Activated T-cell treated with anti-CD3 and anti-CD28 coated beads for 24 hours (primary cell): Measurements from ENCODE around the gene COL18A1.

ENCODE experiments used
- DNase-seq: peaks from one replicate; pipeline ENCODE4 v3.0.0-alpha.2; 2020; ENCODE audit warnings: low read depth

COL18A1 gene

DNA sequence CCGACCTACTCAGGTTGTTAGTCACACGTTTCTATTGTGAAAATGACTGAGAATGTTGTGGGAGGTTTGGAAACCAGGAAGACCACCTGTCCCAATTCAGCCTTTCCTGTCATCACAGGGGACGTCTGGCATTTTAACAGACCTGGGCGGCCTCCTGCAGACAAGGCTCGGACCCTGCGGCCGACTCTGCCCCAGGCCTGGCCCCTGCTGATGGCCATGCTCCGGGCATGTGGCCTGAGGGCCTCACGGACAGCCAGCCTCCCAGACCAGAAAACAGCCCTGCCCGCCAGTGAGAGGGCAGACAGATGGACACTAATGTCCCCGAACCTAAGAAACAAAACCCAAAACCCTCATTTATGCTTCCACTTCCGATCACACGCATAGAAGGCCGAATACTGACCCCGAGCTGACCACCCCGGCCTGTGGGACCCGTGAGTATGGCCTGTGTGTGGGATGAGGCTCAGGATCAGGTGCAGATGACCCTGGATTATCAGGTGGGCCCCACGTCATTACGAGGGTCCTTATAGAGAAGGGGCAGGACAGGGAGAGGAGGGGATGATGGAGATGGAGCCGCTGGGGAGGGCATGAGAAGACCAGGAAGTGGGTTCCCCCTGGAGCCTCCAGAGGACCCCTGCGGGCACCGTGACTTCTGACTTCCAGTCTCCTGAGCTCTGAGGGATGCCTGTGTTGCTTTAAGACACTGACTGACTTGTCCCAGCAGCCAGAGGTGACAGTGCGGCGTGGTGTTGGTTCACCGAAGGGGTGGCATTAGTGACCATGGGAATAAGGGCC, 9.6 kb downstream of the COL18A1 start:
- DNase-seq: no peak

- no peak for DNase-seq
These were observed 10.4 kb downstream of the COL18A1 start for GRCh38 chr21:45415188-45415942.

DNA sequence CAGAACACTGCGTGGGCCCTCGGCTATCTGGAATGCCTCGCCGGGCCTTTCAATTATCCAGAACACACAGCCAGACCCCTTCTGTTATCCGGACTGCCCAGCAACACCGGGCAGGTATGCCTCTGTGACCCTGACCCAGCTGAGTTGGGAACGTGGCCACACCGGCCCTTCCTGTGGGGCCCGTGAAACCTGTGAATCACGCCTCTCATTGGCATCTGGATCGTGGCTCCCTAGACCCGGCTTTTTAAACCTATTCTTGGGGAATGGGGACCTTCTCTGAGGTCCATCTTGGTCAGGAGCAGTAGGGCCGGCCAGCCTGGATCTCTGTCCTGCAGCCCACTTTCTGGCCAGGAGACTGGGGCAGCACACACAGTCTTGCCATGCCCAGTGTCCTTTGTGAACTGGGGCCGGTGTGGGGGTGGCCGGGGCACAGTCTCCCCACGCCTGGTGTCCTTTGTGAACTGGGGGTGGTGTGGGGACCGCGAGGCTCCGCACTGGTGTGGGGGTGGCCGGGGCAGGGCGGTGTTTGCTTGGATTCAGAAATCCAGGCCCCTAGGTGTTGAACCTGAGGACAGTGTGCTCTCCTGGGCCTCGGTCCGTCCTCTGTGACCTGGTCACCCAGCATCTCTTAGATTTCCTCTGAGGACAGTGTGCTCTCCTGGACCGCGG, 11.1 kb downstream of the COL18A1 start:
- DNase-seq: no peak

DNA sequence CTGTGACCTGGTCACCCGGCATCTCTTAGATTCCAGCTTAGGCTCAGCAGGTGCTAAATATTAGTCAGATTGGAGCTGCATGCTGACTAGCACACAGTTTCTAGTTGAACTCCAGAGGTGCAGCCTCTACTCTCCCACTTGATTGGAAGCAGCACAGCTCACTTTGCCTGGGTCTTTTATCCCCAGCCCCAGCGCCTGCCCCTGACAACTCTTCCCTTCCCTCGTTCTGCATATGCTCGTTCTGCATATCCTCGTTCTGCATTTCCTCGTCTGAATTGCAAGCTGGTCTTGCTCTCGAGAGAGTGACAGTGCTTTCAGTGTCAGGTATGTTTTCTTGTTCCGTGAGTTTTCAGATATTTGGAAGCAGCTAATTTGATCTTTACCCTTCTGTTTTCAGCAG, 11.7 kb downstream of the COL18A1 start:
- no peak for DNase-seq

- DNase-seq: no peak
These were observed 12.4 kb downstream of the COL18A1 start for GRCh38 chr21:45417256-45417950.

DNA sequence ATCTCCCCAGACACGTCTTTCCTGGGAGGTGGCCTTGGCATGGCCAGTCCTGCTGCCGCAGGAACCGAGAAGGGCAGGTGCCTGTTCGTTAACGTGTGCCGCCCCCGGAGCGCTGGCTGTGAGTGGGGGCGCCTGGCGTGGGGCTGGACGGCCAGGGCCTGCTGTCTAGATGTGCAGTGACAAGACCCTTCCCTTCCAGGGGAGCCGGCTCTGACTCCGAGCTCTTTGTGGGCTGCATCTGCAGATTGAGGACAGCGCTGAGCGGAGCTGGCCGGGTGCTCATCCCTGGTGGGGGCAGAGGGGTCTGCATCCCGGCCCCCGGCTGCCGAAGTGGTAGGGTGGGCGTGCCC, 13.0 kb downstream of the COL18A1 start:
- DNase-seq: no peak

DNA sequence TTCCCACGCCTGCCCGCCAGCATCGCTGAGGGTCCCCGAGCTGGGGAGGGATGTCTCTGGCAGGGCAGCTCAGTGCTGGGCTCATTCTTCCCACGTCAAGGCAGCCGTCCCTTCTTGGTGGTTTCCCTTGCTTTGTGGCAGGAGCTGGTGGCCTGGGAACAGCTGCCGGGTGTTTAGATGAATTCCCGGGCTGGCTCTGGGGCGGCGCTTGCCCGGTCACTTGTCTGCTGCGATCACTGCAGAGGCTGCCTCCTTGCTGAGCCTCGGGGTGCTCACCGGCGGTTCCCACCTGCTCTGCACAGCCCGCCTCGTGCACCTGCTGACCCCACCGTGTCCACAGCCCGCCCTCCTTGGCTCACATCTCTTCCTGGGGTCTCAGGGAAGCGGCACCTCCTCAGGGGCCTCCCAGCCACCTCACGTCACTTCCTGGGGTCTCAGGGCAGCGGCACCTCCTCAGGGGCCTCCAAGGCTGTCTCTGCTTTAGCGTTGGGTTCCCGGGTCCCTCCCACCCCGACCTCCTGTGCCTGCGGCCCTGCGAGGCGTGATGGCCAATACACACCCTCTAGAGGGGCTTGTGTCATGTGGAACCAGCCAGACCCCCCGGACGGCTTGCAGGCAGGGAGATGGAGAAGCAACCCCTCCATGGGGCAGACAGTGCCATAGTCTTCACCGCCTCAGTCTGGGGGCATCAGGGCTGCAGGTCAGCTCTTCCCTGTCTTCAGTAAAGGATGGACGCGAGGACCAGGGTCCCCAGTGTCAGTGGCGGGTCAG, 13.5 kb downstream of the COL18A1 start:
- no peak for DNase-seq

- DNase-seq: no peak
These were observed 14.2 kb downstream of the COL18A1 start for GRCh38 chr21:45419162-45419561.

DNA sequence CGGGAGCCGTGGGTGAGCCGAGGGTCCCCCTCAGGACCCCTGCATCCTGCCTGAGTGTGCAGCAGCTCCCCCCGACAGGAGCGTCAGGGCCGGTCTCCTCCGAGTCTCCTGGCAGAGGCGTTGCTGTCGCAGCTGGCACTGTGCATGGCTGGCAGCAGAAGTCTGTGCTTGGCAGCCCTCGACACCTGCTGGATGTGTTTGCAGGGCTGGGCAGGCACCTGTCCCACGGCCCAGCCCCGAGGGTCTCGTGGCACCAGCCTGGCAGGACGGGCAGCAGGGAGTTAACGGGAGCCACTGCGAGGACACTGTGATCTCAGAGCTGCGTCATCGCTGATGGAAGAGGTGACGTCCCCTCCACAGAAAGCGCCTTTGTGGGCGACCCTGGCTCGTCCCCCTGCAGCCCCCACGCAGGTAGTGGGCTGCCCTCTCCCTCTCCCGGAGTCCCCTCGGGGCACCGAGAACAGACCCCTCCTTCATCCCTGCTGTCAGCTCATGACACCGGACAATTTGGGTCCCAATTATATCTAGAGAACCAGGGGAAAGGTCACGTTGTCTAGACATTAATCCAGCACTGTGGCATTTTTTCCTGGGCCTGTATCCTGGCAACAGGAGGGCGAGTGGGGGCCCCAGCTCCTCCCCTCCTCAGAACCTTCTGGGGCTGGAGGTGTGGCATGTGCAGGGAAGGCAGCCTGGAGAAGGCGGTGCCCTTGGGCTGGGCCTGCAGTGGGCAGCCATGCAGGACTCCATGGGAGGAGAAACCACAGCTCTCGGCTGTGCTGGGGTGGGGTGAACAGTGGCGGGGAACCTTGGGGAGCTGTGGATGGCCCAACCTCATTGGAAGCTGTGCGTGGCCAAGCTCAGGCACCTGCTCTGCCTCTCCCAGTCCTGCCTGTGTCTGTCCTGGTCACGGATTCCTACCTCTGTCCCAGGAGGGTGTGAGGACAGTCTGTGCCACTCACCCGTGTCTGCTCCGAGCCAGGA, 15.4 kb downstream of the COL18A1 start:
- DNase-seq: no peak

DNA sequence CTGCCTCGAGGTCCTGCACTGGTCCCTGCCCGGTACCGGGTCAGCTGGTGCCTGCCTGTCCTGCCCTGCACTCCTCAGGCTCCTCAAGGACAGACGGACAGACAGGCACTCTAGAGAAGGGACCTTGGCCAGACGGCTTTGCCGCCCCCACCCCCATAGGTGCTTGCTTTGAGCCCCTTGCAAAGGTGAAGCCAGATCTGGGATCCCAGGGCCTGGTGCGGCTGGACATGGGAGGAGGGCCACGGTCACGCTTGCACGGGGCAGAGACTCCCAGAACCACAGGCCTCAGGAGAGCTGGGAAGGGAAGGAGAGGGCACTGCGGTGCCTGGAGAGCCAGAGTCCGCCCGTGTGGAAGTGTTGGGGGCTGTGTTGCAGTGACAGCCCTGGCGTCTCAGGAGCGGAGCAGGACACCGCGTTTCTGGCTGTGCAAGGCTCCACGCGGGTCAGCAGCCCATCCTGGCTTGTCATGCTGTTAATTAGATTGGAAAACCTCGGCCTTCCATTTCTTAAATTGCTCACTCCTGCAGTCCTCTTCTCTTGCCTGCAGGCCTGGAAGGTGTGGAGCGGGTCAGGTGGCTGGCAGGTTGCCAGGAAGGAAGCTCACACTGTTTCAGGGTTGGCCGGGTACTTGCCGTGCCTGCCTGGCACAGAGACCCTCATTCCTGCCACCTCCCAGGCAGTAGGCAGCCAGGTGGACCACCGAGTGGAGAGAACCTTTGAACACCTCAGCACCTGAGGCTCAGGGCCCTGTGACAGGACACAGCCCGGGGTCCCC, 16.3 kb downstream of the COL18A1 start:
- no peak for DNase-seq

DNA sequence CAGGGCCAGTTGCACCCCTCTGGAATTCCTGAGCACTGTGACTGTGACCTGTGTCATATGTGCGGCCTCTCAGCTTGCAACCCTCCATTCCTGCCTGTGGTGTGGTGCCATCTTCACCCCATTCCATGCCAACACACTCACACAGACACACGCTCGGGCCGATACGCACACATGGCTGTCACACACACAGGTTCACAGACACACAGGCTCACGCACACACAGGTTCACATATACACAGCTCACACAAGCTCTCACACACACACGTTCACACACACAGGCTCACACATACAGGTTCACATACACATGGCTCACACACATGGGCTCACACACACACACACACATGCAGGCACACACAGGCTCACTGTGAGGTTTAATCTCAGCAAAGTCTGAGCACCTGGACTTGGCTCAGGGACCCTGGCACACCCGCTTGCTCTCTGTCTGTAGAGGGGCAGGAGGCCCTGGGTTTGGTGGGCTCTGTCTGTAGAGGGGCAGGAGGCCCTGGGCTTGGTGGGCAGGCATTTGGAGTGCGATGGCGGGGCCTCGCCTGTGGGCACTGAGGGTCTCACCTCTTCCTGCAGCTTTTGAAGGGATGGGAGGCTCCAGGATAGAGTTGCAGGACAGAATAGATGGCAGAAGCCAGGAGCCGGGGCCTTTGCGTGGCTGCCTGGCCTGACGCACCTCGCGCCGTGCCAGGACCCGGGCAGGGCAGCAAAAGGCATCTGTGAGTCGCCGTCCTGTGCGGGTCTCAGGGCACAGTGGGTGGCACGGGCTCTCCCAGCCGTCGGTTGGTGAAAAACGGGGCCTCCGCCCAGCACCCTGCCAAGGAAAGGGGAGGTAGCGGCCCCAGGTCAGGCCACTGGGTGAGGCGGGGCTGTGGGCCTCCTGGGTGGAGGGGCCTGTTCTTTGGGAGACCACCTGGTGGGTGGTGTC, 17.1 kb downstream of the COL18A1 start:
- no peak for DNase-seq

GRCh38 chr21:45423201-45423955, 18.4 kb downstream of the COL18A1 start:
- DNase-seq: no peak

GRCh38 chr21:45423968-45424853, 19.2 kb downstream of the COL18A1 start:
- DNase-seq: no peak

DNA sequence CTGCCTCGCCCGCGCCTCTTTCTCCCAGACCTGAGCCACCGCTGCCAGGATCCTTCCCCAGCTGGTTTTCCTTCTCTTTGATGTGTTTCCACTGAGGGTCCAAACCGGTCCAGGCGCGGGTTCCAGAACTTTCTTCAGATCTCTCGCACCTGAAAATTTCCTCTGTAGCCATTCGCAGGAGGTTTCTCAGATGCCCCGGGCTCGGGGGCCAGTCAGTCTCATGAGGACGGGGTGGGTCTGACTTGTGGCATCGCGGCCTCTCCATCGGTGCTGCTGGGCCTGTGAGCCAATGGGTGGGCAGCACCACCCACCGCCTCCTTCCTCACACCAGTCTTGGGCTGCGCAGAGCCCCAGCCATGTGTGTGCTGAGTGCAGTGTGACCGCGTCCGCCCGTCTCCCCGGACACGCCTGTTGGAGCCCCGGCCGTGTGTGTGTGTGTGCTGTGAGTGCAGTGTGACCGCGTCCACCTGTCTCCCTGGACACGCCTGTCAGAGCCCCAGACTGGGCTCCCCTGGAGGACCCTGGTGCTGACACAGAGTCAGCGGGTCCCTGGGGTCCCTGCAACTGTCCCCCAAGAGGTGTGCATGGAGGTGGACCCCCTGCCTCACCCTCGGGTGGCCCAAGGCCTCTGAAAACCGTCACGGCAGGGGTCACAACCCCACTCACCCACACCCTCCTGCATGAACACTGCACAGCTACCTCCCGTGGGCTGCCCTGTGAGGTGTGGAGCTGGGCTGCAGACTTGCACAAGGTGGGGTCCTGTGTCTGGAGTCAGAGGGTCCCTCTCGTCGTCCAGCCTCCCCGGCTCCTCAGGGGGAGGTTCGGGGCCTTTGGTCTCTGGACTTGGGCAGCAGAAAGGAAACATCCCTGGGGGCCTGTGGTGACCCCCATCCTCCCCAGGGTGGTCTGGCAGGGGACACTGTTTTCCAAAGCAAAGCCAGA, 20.2 kb downstream of the COL18A1 start:
- no peak for DNase-seq
